HG02938 (cell line): ENCODE data around the gene POLA1.

Experiments used
- ATAC-seq: cut with Tn5 transposase; IDR thresholded peaks from one replicate; pipeline ENCODE4 v1.9.1; 2021; ENCODE audit warnings: mild to moderate bottlenecking, moderate library complexity; ENCODE audit not compliant: unreplicated experiment

POLA1 gene

DNA sequence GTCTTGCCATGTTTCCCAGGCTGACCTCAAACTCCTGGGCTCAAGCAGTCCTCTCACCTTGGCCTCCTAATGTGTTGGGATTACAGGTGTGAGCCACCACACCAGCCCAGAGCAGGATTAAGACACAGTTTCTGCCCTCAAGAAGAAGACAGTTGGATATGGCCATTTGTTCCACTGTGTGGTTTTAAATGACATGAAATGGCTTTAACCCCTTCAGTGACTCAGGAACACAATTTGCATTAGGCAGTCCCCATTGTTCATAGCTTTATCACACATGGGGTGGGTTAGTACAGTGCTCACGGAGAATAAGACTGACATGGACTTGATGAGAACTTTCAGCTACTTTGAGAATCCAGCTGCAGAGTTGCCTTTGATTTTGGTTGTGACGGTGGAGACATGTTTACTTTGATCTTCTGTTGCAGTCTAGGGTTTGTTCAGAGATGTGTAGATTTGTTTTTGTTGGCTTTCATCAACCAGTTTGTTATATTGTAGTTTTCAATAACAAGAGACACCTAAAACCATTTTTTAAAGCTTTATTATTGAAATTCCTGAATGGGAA lies 261.7 kb downstream of the POLA1 start:
- no peak for ATAC-seq

- no peak for ATAC-seq
Observed at GRCh38 chrX:24956828-24957227, 263.1 kb downstream of the POLA1 start.

- ATAC-seq: no peak
Observed at GRCh38 chrX:24961809-24962208, 268.1 kb downstream of the POLA1 start.

DNA sequence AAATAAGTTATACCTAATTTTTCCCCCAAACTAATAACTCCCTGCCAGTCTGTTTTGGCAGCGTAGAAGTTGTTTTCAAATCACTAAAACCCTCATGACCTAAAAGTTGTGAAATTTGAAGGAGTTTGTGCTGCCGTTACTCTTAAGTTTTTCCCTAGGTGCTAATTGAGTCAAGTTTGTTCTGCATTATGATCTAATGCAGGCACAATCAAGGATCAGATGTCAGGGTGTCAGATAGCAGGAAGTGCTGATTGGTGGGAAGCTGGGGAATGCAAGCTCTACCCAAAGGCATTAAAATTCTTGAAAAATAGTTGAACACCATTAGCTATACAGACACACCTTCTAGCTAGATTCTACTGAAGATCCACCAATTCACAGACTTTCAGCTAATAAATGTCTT lies 270.1 kb downstream of the POLA1 start:
- ATAC-seq: no peak

- ATAC-seq: no peak
Observed at GRCh38 chrX:24965372-24965771, 271.7 kb downstream of the POLA1 start.

GRCh38 chrX:24969812-24970211 lies 276.1 kb downstream of the POLA1 start:
- no peak for ATAC-seq

DNA sequence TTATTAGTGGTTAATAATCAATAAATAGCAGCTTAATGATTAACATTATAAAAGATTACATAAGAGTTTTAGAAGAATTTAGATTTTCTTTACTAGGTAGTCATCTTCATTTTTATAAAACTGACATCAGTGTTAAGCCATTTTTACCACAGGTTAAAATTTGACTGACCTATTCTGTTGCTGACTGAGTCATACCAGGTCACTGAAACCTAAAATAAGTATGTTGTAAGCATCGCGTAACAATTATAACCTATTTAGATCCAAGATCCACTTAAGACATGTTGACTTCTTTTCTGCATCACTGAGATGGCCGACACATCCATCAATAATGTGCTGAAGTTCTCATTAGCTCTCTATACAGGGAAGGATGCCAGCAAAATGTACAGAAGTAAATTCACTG lies 285.4 kb downstream of the POLA1 start:
- no peak for ATAC-seq

- no peak for ATAC-seq
Observed at GRCh38 chrX:24981030-24981429, 287.3 kb downstream of the POLA1 start.

DNA sequence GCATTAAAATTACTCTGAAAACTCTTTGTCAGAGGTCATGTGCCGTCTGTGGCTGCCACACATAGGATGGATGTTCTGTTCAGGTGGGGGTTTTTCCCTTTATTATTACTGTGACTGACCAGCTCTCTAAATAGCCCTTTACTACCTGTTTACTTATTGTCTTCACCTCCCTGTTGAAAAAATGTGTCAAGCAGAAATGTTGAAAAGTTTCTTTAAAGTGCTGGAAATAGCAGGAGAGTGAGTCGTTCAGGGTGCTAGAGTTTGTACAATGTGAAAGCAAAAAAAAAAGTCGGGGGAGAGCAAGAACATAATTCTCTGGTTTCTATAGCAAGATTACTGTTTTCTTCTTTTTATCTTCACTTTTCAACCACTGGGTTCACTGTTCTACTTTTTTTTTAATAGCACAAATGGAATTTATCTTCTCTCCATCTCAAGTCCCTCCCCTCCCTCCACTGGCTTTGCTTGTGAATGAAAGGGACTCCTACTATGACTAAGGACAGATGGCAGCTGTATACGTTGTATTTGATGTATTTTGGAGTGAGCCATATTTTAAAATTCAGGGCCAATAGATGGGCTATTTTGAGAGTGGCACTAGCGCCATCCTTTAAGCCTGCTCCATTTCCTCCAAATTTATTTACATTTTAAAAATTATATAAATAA lies 288.7 kb downstream of the POLA1 start:
- ATAC-seq: no peak

GRCh38 chrX:24983931-24984330 lies 290.2 kb downstream of the POLA1 start:
- ATAC-seq: no peak

DNA sequence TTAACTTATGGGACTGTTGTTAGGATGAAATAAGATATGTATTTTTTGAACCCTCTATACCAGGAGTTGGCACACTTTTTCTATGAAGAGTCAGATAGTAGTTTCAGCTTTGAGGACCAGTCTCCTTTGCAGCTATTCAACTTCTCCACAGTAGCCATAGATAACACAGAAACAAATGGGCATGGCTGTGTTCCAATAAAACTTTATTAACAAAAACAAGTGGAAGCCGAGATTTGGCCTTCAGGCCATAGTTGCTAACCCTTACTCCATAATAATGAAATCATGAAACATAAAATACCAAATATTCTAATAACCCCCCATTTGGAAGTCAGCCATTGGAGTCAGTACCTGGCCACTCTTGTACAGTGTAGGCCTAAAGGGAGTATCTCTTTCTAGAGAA lies 291.4 kb downstream of the POLA1 start:
- ATAC-seq: no peak

DNA sequence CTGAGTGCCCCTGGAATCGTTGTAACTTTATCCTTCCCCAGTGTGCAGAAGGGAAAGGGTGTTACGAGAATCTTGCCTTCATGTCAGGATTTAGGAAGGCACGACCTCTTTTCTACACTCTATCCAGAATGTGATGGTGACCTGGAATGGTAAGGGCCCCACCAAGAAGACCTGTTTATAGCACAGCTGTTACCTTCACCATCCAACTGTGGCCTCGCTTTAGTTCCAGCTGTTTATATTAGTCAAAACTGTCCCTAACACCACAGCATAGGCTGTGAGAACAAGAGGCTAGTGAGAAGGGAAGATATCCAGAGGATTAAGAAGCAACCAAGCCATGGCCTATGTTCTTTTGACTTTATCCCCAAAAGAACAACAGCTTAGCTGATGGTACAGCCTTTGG lies 294.0 kb downstream of the POLA1 start:
- ATAC-seq: no peak

DNA sequence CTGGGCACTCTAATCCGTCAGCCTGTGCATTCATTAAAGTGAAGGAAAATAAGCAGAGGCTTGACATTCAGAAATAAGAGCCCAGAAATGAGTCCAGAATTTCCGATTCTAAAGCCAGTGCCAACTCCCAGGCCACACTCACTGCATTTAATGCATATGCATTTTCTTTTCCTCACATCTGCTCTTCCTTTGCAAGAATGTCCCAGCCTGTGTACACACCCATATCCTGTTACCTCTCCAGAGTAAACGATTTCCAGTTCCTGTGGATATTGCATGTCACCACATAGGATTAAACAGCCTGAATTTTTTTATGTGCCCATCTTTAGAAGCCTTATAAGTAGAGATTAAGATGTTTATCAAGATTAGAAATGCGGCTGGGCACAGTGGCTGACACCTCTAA lies 294.6 kb downstream of the POLA1 start:
- no peak for ATAC-seq

- ATAC-seq: no peak
Observed at GRCh38 chrX:24990535-24990934, 296.8 kb downstream of the POLA1 start.

GRCh38 chrX:24993879-24994278 lies 300.2 kb downstream of the POLA1 start:
- ATAC-seq: no peak

DNA sequence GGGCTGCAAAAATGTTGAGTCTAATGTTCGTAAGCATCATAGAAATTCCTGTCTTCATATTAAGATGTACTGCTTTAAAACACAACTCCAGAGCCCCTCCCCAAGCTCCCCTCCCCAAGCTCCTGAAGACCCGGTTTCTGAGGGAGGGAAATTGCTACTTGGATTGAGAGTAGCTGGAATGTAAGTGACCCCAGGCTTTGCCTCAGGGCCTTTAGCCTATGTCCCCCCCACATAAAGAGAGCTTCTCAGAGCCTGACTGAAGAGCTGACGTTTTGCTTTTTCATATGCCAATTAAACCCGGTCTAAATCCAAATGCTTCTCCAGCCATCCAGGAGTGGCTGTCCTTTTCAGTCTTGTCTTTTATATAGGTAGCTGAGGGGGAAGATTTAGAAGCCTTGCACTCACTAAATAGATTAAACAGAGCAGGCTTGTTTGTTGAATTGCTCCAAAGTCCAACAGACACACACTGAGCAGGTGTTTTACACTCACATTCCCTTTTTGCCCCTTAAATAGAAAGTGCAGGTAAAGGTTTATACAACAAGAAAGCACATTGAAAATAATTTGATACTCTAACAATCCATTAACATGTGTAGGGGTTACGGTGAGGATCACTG lies 302.5 kb downstream of the POLA1 start:
- ATAC-seq: no peak

GRCh38 chrX:24999511-24999910 lies 305.8 kb downstream of the POLA1 start:
- no peak for ATAC-seq

DNA sequence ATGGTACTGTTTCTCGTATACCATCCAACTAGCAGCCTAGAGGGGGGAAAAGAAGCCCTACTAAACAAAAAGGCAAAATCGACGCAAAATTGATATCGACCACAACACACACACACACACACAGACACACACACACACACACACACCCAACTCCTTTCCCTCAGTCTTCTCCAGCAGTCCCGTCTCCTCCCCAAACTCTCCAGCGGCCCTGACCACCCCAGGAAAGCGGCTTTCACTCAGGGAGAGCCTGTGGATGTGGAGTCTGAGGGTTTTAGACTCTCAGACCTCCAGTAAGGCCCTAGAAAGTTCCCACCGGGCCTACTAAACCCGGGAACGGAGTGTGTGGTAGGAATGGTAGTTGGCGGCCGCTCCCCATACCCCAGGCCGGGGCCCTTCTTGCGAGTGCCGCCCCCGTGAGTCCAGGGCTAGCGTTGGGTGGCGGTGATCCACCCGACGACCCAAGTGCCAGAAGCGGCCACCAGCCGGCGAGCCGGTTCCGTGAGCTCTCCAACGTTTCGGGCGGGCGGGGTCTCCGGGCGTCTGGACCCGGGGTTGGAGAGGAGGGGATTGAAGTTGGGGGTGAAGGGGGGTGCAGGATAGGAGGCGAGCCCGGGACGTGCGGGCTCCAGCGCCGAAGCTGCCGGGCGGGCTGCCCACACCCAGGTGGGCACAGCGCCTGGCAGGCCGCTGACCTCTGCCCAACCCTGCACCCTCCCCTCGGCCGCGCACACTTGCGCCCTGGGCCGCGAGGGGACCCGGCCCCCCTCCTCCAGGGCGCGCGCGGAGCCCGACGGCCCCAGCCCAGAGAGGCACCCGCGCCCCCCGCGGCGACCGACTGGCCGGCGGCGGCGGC lies 308.3 kb downstream of the POLA1 start:
- ATAC-seq: no peak

GRCh38 chrX:25002661-25003020 lies 308.9 kb downstream of the POLA1 start:
- no peak for ATAC-seq

DNA sequence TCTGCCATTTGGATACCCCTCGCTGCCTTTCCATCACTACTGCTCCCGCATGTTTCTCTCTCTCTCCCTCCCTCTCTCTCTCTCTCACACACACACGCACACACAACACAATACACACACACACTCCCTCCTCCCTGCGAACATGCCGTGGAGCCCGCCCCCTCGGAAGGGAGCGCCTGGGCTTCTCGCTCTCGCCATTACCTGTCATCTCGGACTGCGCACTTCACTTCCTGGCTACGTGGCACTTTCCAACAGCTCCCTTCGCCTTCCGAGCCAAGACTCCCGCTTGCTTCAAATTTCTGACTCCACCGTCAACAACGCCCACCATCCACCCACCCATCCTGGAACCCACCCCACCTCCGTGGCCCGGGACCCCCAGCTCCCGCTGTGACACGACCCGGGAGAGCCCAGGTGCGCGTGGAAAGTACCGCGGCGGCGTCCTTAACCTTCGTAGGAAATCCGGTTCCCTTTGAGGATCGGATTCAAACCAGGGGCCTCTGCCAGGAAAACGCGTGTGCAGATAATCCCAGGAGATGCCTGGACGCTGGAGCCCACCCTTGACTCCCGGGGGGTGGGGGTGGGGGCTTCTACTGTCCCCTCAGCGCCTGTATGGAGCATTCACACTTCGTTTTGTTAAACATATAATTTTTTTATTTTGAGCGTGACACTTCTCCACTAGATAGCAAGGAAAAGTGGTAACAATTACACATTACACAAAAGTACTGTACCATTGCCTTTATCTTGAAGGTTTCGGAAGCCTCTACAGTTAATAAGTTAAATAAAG lies 309.5 kb downstream of the POLA1 start:
- ATAC-seq: no peak

- ATAC-seq: no peak
Observed at GRCh38 chrX:25004040-25004439, 310.3 kb downstream of the POLA1 start.
